RWPE2 (cell line): ENCODE results near the gene IRX6.

ENCODE experiments used
- ATAC-seq: fragments of 200-7000 bp; cut with Tn5 transposase; 3 replicates; pipeline ENCODE4 v1.9.1; 2021; ENCODE audit warnings: low read depth
- DNase-seq: peaks from one replicate; pipeline ENCODE4 v3.0.0-alpha.2; 2020; ENCODE audit warnings: low spot score
- H3K27ac ChIP-seq: fragments of 450-650 bp; 2 replicates; pipeline ENCODE4 v1.5.1; 2017; ENCODE audit warnings: mild to moderate bottlenecking; ENCODE audit not compliant: poor library complexity, severe bottlenecking
- H3K27me3 ChIP-seq: fragments of 250-450 bp; sonication (Bioruptor Pico); 2 replicates; pipeline ENCODE4 v1.5.1; 2021; ENCODE audit warnings: mild to moderate bottlenecking, moderate library complexity; ENCODE audit not compliant: insufficient read depth, poor library complexity, severe bottlenecking
- H3K36me3 ChIP-seq: fragments of 250-450 bp; sonication (Bioruptor Pico); 2 replicates; pipeline ENCODE4 v1.5.1; 2020; ENCODE audit warnings: low read depth, mild to moderate bottlenecking, moderate library complexity
- H3K4me1 ChIP-seq: fragments of 250-450 bp; sonication (Bioruptor Pico); 2 replicates; pipeline ENCODE4 v1.5.1; 2021; ENCODE audit warnings: mild to moderate bottlenecking, moderate library complexity; ENCODE audit not compliant: insufficient read depth, poor library complexity, severe bottlenecking
- H3K4me3 ChIP-seq: fragments of 250-450 bp; sonication (Bioruptor Pico); 2 replicates; pipeline ENCODE4 v1.5.1; 2021; ENCODE audit warnings: mild to moderate bottlenecking, moderate library complexity; ENCODE audit not compliant: severe bottlenecking
- H3K9me3 ChIP-seq: fragments of 250-450 bp; sonication (Bioruptor Pico); 2 replicates; pipeline ENCODE4 v1.5.1; 2021; ENCODE audit warnings: mild to moderate bottlenecking, moderate library complexity; ENCODE audit not compliant: severe bottlenecking
- CTCF ChIP-seq: fragments of 450-650 bp; IDR thresholded peaks from one replicate; pipeline ENCODE4 v1.5.1; 2017; ENCODE audit warnings: mild to moderate bottlenecking, moderate library complexity; ENCODE audit not compliant: poor library complexity, severe bottlenecking

The IRX6 gene

GRCh38 chr16:55279598-55279997 lies 44.4 kb upstream of the IRX6 start:
- no peak for DNase-seq
- Histone ChIP-seq H3K27ac (no peak overlapping the region), H3K4me1 (no peaks in the 10 kb centered on the region), H3K36me3 (no peaks in the 10 kb centered on the region), H3K27me3 (no peaks in the 10 kb centered on the region), H3K4me3 (no peak overlapping the region), H3K9me3 (no peaks in the 10 kb centered on the region)
- ATAC-seq: no peak
- no peak for TF ChIP-seq CTCF

GRCh38 chr16:55280587-55280986 lies 43.4 kb upstream of the IRX6 start:
- TF ChIP-seq CTCF: no peak
- Histone ChIP-seq H3K4me1 (no peaks in the 10 kb centered on the region), H3K9me3 (no peaks in the 10 kb centered on the region), H3K36me3 (no peaks in the 10 kb centered on the region), H3K4me3 (no peak overlapping the region), H3K27ac (no peak overlapping the region), H3K27me3 (no peaks in the 10 kb centered on the region)
- ATAC-seq (no peak), DNase-seq (no peak)

- Histone ChIP-seq H3K27ac (no peak overlapping the region), H3K9me3 (no peaks in the 10 kb centered on the region), H3K4me3 (no peak overlapping the region), H3K4me1 (no peaks in the 10 kb centered on the region), H3K36me3 (no peaks in the 10 kb centered on the region), H3K27me3 (no peaks in the 10 kb centered on the region)
- DNase-seq: no peak
- no peak for ATAC-seq
- TF ChIP-seq CTCF: no peak
Measured at GRCh38 chr16:55282441-55282840, 41.6 kb upstream of the IRX6 start.

GRCh38 chr16:55283812-55284717 lies 39.9 kb upstream of the IRX6 start:
- Histone ChIP-seq H3K36me3 (no peaks in the 10 kb centered on the region), H3K9me3 (peaks cover 7% of the 10 kb centered on the region), H3K4me3 (no peak overlapping the region), H3K27me3 (no peaks in the 10 kb centered on the region), H3K27ac (no peak overlapping the region), H3K4me1 (no peaks in the 10 kb centered on the region)
- no peak for DNase-seq
- no peak for TF ChIP-seq CTCF
- ATAC-seq: no peak

- Histone ChIP-seq H3K4me3 (no peak overlapping the region), H3K27me3 (no peaks in the 10 kb centered on the region), H3K4me1 (no peaks in the 10 kb centered on the region), H3K9me3 (peaks cover 7% of the 10 kb centered on the region), H3K27ac (no peak overlapping the region), H3K36me3 (no peaks in the 10 kb centered on the region)
- ATAC-seq: no peak
- DNase-seq: no peak
- TF ChIP-seq CTCF: no peak
Measured at GRCh38 chr16:55284718-55285099, 39.3 kb upstream of the IRX6 start.
